CD4-positive, alpha-beta T cell treated with Interleukin-17A for 1 hour (primary cell): Measurements from ENCODE around the gene WDR1.

Experiments used
- DNase-seq: peaks from one replicate; pipeline ENCODE4 v3.0.0-alpha.2; 2020

The WDR1 gene

GRCh38 chr4:10034612-10035104 lies 81.9 kb downstream of the WDR1 start:
- DNase-seq: no peak

- DNase-seq: no peak
These were observed 82.5 kb downstream of the WDR1 start for GRCh38 chr4:10034136-10034535.

GRCh38 chr4:10033191-10033881 lies 83.3 kb downstream of the WDR1 start:
- no peak for DNase-seq

GRCh38 chr4:10032625-10033024 lies 84.0 kb downstream of the WDR1 start:
- DNase-seq: no peak

GRCh38 chr4:10031668-10032590 lies 84.7 kb downstream of the WDR1 start:
- no peak for DNase-seq

- no peak for DNase-seq
These were observed 85.5 kb downstream of the WDR1 start for GRCh38 chr4:10030972-10031667.

- DNase-seq: no peak
These were observed 87.2 kb downstream of the WDR1 start for GRCh38 chr4:10029403-10029802.

GRCh38 chr4:10028910-10029309 lies 87.7 kb downstream of the WDR1 start:
- no peak for DNase-seq

GRCh38 chr4:10026485-10026884 lies 90.1 kb downstream of the WDR1 start:
- DNase-seq: no peak

- DNase-seq: no peak
These were observed 91.3 kb downstream of the WDR1 start for GRCh38 chr4:10025230-10025806.
